COLO668 (cell line): Measurements from ENCODE around the gene GLI1.
"Not testable (repeated sequence)": the region's sequence is repeated elsewhere in the genome, so short reads cannot be mapped to it uniquely, and the experiment has no call there.

Experiments
- DNase-seq: peaks from one replicate; lab custom pipeline; 2025; ENCODE audit not compliant: unreplicated experiment; lab: John Stamatoyannopoulos, UW

GLI1 gene

DNA sequence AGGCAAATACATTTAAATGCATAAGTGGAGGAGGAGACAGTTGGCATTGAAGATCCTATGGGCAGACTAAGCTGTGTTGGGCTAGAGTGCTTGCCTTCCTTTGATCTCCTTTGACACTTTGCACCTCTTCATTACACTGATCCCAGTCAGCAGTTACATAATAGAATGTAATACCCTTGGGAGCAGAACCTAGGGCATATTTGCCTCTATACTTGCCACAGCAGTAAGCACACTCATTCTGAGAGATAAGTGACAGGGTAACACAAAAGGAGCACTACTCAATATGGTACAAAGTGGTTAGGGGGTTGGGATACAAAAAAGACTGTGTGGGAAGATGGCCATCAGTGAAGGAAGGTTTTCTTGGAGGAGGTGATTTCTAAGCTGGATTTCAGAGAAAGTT lies 37.2 kb downstream of the GLI1 start:
- DNase-seq = no peak

DNA sequence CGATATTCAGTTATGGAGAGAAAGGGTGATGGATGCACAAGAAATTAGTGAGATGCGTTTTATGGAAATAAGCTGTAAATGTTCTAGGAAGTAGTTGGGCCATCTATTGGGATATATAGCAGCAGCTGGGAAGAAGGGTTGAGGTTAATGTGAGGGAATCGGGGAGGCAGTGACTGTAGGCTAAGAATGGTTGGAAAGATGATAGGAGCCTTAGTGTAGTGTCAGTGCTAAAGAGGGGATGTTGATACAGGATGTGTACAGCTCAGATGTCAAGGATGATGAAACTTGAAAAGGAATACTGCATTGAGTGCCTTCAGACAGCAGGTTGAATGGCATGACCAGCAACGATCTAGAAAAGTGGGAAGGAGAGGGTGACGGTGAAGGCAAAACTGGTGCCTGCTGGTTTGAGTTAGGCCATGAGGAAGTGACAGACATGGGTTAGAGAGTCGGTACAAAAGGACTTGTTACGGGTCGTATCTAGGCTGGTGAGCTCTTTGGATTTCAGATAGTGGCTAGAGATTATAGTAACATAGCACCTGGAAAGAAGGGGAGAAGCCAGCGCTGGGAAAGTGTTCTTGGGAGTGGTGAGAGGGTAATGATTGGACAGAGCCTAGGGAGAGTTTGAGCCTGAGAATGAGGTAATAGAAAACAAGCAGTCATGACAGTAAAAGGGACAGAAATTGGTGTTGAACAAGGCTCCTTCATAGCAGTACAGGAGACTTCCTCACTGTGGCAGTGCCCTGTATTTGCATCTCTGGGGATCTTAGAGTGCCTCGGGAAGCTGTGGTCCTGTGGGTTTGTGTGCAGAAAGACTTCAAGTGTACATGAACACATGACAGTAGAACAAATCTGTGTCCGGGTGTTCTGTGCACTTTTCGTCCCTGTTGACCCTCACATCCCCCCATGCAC lies 37.9 kb downstream of the GLI1 start:
- no peak for DNase-seq

DNA sequence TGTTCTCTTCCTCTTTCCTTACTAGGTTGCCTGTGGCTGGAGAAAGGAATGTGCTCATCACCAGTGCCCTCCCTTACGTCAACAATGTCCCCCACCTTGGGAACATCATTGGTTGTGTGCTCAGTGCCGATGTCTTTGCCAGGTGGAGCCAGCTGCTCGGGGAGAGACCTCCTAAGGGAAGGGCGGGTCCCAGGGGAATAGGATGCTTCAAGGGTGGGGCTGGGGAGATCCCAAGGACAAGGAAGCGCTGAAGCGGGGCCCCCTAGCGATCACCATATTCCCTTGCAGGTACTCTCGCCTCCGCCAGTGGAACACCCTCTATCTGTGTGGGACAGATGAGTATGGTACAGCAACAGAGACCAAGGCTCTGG lies 38.5 kb downstream of the GLI1 start:
- no peak for DNase-seq

DNA sequence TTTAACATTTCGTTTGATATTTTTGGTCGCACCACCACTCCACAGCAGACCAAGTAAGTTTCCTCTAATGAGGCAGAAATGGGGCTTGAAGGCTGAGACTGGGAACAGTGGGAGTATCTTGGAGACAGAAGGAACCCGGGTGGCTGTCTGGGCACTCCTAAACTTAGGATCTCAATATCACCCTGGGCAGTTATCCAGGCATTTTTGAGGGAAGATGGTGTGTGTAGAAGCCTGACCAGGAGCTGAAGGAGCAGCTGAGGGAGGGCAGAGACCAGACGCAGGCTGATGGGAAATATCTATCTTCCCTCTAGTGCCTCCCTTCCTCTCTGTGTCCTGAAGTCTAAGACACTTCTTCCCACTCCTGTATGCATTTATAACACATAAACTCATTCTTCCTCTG lies 39.0 kb downstream of the GLI1 start:
- no peak for DNase-seq

DNA sequence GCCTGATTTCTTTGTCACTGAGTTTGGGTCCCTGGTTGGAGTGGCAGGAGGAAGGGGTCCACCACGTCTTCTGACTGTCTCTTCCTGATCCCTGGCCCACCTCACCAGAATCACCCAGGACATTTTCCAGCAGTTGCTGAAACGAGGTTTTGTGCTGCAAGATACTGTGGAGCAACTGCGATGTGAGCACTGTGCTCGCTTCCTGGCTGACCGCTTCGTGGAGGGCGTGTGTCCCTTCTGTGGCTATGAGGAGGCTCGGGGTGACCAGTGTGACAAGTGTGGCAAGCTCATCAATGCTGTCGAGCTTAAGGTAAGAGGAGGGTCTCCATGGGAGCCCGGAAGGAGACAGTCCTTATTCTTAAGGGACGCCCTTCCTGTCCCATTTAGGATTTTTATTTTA lies 40.6 kb downstream of the GLI1 start:
- no peak for DNase-seq

DNA sequence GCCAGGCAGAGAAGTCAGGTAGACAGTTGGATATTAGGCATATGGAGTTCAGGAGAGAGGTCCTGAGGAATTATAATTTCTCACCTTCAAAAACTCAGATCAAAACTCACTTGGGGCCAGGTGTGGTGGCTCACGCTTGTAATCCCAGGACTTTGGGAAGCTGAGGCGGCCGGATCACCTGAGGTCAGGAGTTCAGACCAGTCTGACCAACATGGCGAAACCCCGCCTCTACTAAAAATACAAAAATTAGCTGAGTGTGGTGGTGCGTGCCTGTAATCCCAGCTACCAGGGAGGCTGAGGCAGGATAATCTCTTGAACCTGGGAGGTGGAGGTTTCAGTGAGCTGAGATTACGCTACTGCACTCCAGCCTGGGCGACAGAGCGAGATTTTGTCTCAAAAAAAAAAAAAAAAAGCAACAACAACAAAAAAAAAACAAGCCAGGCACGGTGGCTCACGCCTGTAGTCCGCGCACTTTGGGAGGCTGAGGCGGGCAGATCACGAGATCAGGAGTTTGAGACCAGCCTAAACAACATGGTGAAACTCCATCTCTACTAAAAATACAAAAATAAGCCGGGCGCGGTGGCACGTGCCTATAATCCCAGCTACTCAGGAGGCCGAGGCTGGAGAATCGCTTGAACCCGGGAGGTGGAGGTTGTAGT lies 42.9 kb downstream of the GLI1 start:
- not testable (repeated sequence) for DNase-seq

DNA sequence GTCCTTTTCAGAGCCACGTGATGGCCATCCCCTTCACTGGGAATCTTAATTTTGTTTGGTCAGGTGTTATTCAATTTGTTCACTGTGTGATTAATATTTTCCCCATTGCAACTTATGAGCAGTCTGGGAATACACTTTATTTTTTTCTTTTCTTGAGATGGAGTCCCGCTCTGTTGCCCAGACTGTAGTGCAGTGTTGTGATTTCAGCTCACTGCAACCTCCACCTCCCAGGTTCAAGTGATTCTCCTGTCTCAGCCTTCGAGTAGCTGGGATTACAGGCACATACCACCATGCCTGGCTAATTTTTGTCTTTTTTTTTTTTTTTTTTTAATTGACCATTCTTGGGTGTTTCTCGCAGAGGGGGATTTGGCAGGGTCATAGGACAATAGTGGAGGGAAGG lies 47.0 kb downstream of the GLI1 start:
- DNase-seq = not testable (repeated sequence)

DNA sequence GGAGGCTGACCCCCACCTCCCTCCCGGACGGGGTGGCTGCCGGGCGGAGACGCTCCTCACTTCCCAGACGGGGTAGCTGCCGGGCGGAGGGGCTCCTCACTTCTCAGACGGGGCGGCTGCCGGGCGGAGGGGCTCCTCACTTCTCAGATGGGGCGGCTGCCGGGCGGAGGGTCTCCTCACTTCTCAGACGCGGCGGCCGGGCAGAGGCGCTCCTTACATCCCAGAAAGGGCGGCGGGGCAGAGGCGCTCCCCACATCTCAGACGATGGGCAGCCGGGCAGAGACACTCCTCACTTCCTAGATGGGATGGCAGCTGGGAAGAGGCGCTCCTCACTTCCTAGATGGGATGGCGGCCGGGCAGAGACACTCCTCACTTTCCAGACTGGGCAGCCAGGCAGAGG lies 48.2 kb downstream of the GLI1 start:
- DNase-seq = not testable (repeated sequence)

DNA sequence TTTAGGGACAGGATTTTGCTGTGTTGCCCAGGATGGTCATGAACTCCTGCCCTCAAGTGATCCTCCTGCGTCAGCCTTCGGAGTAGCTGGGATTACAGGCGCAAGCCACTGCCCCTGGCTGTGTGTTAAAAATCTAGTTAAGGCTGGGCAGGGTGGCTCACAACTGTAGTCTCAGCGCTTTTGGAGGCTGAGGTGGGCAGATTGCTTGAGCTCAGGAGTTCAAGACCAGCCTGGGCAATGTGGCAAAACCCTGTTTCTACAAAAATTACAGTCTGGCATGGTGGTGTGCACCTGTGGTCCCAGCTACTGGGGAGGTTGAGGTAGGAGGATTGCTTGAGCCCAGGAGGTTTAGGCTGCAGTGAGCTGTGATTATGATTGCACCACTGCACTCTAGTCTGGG lies 51.6 kb downstream of the GLI1 start:
- no peak for DNase-seq

DNA sequence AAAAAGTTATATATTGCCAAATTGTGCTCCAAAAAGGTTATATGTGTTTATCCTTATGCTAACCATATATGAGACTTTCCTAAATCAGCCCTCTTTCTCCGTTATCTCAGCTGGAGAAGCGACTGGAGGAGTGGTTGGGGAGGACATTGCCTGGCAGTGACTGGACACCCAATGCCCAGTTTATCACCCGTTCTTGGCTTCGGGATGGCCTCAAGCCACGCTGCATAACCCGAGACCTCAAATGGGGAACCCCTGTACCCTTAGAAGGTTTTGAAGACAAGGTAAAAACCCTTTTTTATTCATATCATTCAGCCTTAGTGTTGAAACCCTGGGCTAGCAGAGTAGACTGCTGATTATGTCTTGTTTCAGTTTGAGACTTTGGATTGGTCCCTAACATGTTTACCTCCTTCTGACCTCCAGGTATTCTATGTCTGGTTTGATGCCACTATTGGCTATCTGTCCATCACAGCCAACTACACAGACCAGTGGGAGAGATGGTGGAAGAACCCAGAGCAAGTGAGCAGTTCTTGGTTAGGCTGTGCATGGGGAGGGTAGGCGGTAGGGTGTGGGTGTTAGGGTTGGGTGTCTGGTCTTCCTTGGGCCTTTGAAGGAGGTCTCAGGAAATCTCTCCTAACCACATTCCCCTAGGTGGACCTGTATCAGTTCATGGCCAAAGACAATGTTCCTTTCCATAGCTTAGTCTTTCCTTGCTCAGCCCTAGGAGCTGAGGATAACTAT lies 52.2 kb downstream of the GLI1 start:
- DNase-seq = no peak

DNA sequence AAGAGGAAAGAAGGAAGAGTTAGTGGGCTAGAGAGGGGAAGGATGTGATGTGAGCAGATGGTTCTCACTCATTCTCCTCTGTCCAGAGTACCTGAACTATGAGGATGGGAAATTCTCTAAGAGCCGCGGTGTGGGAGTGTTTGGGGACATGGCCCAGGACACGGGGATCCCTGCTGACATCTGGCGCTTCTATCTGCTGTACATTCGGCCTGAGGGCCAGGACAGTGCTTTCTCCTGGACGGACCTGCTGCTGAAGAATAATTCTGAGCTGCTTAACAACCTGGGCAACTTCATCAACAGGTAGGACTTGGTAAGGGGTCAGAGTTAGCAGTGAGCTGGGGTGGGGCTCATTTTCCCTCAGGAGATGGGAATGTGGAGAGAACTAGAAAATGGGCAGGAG lies 53.1 kb downstream of the GLI1 start:
- no peak for DNase-seq

DNA sequence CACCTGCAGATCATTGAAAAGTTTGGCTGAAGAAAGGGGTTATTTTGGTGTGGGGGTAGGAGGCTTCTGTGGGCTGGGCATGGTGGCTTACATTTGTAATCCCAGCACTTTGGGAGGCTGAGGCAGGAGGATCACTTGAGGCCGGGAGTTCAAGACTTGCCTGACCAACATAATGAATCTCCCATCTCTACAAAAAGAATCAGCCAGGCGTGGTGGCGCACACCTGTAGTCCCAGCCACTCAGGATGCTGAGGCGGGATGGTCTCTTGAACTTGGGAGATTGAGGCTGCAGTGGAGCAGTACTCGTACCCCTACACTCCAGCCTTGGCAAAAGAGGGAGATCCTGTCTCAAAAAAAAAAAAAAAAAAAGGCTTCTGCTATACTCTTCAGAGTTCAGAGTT lies 53.7 kb downstream of the GLI1 start:
- no peak for DNase-seq

DNA sequence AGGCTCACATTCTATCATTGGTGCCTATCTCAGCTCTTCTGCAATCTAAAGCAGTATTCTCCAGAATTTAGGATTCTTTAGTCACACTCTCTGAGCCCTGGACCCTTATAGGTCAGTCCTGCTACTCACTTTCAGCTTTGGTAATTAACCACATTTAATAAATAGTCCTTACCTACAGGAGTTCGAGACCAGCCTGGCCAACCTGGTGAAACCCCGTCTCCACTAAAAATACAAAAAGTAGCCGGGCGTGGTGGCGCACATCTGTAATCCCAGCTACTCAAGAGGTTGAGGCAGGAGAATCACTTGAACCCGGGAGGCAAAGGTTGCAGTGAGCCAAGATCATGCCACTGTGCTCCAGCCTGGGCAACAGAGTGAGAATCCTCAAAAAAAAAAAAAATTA lies 54.1 kb downstream of the GLI1 start:
- DNase-seq = not testable (repeated sequence)

DNA sequence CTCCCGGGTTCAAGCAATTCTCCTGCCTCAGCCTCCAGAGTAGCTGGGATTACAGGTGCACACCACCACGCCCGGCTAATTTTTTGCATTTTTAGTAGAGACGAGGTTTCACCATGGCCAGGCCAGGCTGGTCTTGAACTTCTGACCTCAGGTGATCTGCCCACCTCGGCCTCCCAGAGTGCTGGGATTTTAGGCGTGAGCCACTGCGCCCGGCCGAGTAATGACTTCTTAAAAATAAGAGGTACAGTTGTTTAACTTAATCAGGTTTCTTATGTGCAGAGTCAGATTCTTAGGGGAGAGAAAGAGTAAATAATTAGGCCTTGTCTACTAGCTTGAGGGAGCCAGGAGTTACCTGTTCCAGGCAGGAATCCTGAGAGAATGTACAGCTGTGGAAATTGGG lies 54.7 kb downstream of the GLI1 start:
- DNase-seq = not testable (repeated sequence)

DNA sequence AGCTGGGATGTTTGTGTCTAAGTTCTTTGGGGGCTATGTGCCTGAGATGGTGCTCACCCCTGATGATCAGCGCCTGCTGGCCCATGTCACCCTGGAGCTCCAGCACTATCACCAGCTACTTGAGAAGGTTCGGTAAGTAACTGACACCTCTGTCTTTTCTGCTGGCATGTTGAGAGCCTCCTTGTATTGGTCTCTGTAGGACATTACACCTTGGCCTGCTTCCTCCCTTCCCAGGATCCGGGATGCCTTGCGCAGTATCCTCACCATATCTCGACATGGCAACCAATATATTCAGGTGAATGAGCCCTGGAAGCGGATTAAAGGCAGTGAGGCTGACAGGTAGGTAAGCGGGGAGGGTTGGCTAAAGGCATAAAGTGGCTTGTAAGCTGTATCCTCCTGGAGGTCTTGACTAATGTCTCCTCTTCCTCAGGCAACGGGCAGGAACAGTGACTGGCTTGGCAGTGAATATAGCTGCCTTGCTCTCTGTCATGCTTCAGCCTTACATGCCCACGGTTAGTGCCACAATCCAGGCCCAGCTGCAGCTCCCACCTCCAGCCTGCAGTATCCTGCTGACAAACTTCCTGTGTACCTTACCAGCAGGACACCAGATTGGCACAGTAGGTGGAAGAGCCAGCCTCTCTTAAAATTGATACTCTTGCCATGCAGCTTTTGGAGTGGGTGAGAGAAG lies 55.3 kb downstream of the GLI1 start:
- DNase-seq = no peak

DNA sequence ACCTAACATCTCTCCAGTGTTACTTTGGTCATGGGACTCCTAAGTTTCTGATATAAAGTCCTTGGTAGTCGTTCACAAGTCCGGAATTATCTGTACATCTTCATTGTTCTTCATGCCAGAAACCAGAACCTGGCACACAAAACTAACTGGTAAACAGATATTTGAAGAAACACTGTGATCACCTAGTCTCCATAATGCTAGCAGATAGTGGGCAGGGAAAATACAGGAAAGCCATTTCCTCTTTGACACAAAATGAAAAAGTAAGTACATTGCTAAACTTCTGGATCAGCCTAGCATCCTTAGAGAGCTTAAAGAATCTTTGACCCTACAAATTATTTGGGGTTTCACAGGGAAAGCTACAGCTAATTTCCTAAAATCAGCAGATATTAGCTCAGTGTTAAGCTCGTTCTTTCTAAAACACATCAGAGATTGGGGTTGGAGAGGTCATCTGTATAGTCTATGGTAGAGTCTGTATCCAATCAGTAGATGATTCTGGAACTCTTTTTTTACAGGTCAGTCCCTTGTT lies 55.9 kb downstream of the GLI1 start:
- no peak for DNase-seq

DNA sequence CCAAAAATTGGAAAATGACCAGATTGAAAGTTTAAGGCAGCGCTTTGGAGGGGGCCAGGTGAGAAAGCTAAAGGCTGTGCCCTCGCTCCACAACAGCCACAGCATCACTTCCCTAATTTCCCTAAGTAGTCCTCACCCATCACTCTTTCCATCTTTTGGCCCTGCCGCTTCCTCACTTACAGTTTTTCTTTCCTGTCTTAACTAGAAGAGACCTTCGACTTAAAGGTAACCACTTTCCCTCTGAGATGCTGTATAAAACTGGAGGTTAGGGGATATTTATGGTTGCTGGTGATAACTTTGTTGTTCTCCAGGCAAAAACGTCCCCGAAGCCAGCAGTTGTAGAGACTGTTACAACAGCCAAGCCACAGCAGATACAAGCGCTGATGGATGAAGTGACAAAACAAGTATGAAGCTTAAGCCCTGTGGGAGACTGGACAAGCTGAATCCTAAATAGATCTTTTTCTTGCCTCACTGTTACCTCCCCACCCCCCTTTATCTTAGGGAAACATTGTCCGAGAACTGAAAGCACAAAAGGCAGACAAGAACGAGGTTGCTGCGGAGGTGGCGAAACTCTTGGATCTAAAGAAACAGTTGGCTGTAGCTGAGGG lies 56.5 kb downstream of the GLI1 start:
- DNase-seq = no peak

DNA sequence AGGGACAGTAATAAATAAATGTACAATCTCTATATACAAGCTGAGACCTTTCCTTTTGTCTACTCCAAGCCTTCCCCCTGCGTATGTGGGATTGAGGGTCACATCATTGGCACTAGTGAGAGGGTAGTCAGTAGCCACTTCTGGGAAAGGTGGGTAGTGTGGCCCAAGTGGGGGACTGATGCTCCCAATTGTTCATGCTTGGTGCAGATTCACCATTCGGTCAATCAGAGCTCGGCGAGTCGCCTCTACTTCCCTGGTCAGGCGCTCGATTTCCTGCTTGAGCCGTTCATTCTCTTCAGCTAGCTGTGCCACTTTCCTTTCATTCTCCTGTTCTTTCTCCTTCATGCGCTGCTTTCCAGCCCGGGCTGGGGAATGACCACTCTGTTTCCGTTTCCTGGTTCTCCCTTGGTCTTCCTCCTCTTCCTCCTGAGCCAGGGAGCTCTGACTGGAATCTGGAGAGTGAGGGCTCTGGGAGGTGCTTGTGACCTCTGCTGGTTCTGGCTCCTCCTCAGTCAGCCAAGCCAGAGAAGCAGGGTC lies 57.1 kb downstream of the GLI1 start:
- no peak for DNase-seq

DNA sequence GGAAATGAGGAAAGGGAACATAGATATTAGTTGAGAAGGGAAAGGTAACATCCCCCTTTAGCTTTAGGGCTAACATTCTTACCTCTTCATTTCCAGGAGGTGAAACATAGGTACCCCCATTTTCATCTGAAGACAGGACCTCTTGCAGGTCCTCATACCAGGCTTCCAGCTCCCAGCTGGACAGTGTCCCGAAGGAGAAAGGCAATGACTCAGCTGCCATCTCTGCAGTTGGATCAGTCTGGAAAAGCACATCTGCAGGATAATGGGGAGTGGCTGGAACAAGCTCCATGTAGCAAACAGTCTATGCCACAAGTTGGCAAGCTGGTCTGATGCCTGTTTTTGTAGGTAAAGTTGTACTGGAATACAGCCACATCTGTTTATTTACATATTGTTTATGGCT lies 57.6 kb downstream of the GLI1 start:
- no peak for DNase-seq

DNA sequence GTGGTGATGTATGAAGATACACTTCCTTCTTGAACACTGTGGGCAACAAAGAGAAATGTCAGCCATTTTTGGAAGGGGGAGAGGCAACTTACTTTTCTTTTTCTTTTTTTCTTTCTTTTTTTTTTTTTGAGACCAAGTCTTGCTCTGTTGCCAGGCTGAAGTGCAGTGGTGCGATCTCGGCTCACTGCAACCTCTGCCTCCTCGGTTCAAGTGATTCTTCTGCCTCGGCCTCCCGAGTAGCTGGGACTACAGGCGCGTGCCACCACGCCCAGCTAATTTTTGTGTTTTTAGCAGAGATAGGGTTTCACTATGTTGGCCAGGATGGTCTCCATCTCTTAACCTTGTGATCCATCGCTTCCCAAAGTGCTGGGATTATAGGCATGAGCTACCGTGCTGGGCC lies 58.1 kb downstream of the GLI1 start:
- not testable (repeated sequence) for DNase-seq
